Mucosa of descending colon (tissue), 3 donors: Measurements from ENCODE around the gene LEO1. TPM values are rescaled to one million over a fixed set of nuclear protein-coding genes. Genes with fewer than 3 reads are reported as not detected.
A peak's percentile ranks its signal among the peaks of the same experiment; 100 is the strongest.

Source experiments
- ATAC-seq: fragments of 200-7000 bp; cut with Tn5 transposase; one replicate; pipeline ENCODE4 v1.9.1; 2020; ENCODE audit warnings: mild to moderate bottlenecking, moderate library complexity
- DNase-seq, 3 donors: peaks; one replicate each; pipeline ENCODE4 v3.0.0-alpha.2; 2020
- H3K36me3 ChIP-seq: fragments of 200-600 bp; one replicate; pipeline ENCODE4 v1.8.0; 2021; ENCODE audit warnings: low read depth, mild to moderate bottlenecking
- H3K4me1 ChIP-seq: fragments of 200-600 bp; one replicate; pipeline ENCODE4 v1.8.0; 2021; ENCODE audit warnings: low read depth, mild to moderate bottlenecking
- H3K4me3 ChIP-seq: fragments of 200-600 bp; one replicate; pipeline ENCODE4 v1.8.0; 2021; ENCODE audit warnings: mild to moderate bottlenecking
- H3K9me3 ChIP-seq: fragments of 200-600 bp; one replicate; pipeline ENCODE4 v1.8.0; 2021; ENCODE audit warnings: mild to moderate bottlenecking
- intact Hi-C, 2 donors: fragments of 100-400 bp; cut with DNase I in 1 of 2; cut with micrococcal nuclease in 1 of 2; formaldehyde crosslinking; loops; one replicate each; pipeline versions ENCODE4 v1.11.0 to v1.11.1; 2022; cut with DNase I, micrococcal nuclease
- total RNA-seq, 3 donors: library from RNA; stranded (reverse); fragmentation: NEBNext Ultra II Directional in 2 of 3; extraction: Animal tissue kit (Norgen Biotek cat#: 25700) in 2 of 3; gene quantifications; one replicate each; pipeline versions ENCODE4 v1.2.1 to v1.2.4, GENCODE V29; 2021 to 2023
- TF ChIP-seq, protein P1 (sequence below): fragments of 200-600 bp; IDR thresholded peaks from one replicate; pipeline ENCODE4 v1.8.0; 2022; ENCODE audit warnings: antibody characterized with exemption, mild to moderate bottlenecking
- donor health status: DM: no; HTN: no; CAD: no; lungs with moderate emphysema.
- donor health status: DM: no; HTN: no; CAD: no.
- donor health status: DM: no; HTN: yes; CAD: no.

Gene LEO1
- total RNA-seq, 3 donors from 2014 or later, result 21.3 to 26.6 (median 26.3) TPM

DNA sequence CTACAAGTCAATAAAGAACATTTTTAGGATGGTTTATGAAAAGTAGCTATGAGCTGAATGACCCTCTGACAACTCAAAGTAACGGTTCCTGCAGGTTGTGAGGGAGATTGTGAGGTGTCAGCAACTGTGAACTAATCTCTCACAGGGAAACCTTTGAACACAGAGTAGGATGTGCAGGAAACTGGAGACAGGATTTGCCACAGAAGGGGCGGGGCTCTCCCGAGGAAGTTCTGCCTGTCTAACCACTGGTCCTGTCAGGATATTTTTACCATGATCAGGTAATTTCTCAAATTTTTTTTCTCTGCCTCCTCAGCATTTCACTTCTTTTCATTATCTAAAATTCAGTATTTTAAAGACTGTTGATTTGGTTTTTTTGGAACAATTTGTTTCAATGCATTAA lies 33.3 kb downstream of the LEO1 start:
- Histone ChIP-seq H3K4me1 (no peaks in the 10 kb centered on the region), H3K4me3 (no peak overlapping the region), H3K9me3 (no peaks in the 10 kb centered on the region), H3K36me3 (no peaks in the 10 kb centered on the region)
- ATAC-seq, result no peak
- DNase-seq, result peak in 1 of 3 donors; percentile 6
- intact Hi-C loops, result no loop called here
- TF ChIP-seq, protein P1, sequence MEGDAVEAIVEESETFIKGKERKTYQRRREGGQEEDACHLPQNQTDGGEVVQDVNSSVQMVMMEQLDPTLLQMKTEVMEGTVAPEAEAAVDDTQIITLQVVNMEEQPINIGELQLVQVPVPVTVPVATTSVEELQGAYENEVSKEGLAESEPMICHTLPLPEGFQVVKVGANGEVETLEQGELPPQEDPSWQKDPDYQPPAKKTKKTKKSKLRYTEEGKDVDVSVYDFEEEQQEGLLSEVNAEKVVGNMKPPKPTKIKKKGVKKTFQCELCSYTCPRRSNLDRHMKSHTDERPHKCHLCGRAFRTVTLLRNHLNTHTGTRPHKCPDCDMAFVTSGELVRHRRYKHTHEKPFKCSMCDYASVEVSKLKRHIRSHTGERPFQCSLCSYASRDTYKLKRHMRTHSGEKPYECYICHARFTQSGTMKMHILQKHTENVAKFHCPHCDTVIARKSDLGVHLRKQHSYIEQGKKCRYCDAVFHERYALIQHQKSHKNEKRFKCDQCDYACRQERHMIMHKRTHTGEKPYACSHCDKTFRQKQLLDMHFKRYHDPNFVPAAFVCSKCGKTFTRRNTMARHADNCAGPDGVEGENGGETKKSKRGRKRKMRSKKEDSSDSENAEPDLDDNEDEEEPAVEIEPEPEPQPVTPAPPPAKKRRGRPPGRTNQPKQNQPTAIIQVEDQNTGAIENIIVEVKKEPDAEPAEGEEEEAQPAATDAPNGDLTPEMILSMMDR, result no peak

DNA sequence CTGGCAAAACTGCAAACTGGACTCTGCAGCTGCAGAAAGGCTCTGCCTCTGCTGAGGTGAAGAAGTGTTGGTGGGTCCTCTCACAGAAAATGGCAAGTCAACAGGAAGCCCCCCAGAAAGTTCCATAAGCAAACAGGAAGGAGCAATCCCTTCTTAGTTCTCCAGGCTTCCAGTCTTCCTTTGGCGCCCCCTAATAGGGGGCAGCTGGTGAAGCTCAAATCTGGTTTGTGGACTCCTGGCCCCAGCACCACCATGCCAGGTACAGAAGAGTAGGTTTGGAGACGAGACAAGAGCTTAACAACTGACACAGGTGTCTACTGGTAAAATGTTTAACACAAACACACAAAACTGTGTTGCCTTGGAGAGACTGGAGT lies 35.5 kb downstream of the LEO1 start:
- no peak for DNase-seq
- intact Hi-C loops, result no loop called here
- TF ChIP-seq, protein P1, result no peak

DNA sequence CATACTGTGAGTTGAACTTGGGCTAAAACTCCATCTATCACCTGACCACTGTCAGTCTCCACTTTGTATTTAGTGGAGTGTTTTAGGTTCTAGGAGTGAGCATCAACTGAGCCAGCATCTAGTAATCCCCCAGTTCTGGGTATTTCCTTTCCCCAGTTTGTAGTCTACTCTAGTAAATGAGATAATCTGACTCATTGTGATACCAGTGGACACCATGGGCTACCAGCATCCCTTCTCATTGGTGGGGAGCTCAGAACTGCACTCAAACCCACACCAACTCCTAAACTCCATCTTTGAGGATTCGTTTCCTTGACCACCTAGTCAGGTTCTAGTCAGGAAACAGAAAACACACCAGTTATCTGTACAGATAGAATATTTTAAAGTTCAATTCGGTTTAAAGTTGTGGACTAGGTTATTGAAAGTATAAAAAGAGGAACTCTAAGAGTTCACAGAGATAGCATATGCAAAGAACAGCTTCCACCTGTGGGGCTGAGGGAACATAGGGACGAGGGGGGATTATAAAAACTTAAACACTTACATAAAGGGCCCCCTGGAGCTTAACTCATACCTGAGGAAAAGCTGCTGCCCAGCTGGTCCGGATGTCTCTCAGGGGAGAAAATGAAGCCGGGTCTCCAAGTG lies 36.0 kb downstream of the LEO1 start:
- TF ChIP-seq, protein P1, result no peak
- H3K36me3 ChIP-seq, result no peaks in the 10 kb centered on the region
- H3K9me3 ChIP-seq, result no peaks in the 10 kb centered on the region
- H3K4me1 ChIP-seq, result no peaks in the 10 kb centered on the region
- H3K4me3 ChIP-seq, result no peak overlapping the region
- intact Hi-C loops, result no loop called here
- DNase-seq (no peak), ATAC-seq (peak; percentile 18)

More for the DNA sequence above, 35.5 kb downstream of the LEO1 start:
- Histone ChIP-seq H3K4me1 (no peaks in the 10 kb centered on the region), H3K36me3 (no peaks in the 10 kb centered on the region), H3K9me3 (no peaks in the 10 kb centered on the region), H3K4me3 (no peak overlapping the region)
- no peak for ATAC-seq

DNA sequence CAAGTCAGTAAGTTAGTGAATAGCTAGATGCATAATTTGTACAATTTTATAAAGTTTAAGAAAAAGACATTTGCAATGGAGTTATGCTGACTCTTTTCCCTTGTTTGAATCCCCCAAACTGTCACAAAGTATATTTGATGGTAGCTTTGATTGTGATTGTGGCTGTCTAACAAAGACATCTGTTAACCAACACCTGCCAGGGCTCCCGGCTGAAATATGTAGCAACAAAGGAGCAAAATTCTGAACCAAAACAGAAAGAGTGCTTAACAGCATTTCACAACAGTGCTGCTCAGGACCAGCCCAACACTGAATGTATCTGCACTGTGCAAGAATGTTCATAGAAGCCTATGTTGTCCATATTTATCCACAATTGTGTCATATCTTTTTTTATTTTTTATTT lies 39.4 kb downstream of the LEO1 start:
- intact Hi-C loops, result no loop called here
- Histone ChIP-seq H3K36me3 (no peaks in the 10 kb centered on the region), H3K9me3 (no peaks in the 10 kb centered on the region), H3K4me3 (no peak overlapping the region), H3K4me1 (no peaks in the 10 kb centered on the region)
- ATAC-seq (no peak), DNase-seq (no peak)
- TF ChIP-seq, protein P1, result no peak

DNA sequence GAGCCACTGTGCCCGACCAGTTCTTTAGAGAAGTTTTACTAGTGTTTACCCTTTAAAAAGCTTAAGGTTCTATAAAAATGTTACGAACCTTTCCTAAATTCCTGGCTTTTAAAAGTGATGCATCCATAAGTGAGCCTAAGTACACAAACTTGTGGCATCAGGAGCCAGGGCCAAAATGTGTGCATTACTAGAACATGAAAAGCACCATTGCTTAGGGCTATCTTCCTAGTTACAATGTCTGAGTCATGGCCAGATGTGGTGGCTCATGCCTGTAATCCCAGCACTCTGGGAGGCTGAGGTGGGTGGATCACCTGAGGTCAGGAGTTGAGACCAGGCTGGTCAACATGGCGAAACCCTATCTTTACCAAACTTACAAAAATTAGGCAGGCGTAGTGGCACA lies 39.9 kb downstream of the LEO1 start:
- DNase-seq, result no peak
- Histone ChIP-seq H3K4me1 (no peaks in the 10 kb centered on the region), H3K4me3 (no peak overlapping the region), H3K9me3 (no peaks in the 10 kb centered on the region), H3K36me3 (no peaks in the 10 kb centered on the region)
- intact Hi-C loops, result no loop called here
- ATAC-seq, result no peak
- TF ChIP-seq, protein P1, result no peak

DNA sequence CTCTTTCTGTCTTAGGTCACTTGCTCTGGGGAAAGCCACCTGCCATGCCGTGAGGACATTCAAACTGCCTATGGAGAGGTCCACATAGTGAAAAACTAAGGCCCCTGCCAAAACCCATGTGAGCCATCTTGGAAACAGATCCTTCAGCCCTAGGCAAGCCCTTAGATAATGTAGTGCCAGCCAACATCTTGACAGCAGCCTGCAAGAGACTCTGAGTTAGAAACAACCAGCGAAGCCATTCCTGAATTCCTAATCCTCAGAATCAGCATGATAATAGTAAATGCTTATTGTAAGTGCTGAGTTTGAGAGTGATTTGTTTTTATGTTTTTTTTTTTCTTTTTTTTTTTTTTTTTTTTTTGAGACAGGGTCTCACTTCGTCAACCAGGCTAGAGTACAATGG lies 40.6 kb downstream of the LEO1 start:
- H3K36me3 ChIP-seq, result no peaks in the 10 kb centered on the region
- intact Hi-C loops, result no loop called here
- TF ChIP-seq, protein P1, result no peak
- ATAC-seq (no peak), DNase-seq (no peak)
- no peaks in the 10 kb centered on the region for H3K4me1 ChIP-seq
- H3K9me3 ChIP-seq, result no peaks in the 10 kb centered on the region
- no peak overlapping the region for H3K4me3 ChIP-seq
